ENCODE data around the gene PDGFA. TPM values are rescaled to one million over a fixed set of nuclear protein-coding genes. Genes with fewer than 3 reads are reported as not detected.

Gene PDGFA
- total RNA-seq, 6 experiments from 2014 or later, result 7.1 to 8.7 (median 7.8) TPM

GRCh38 chr7:479115-479947 lies 40.3 kb downstream of the PDGFA start:
- Mint-ChIP-seq H3K27me3 (ENCODE audit: insufficient read depth) (peaks cover 18% of the 10 kb centered on the region), H3K36me3 (ENCODE audit: low read depth) (peaks cover 9% of the 10 kb centered on the region), H3K9me3 (peaks cover 13% of the 10 kb centered on the region), H3K4me1 (ENCODE audit: low read depth) (0 out of 2 replicates have a peak, but pooled peaks cover 6% of the 10 kb centered on the region), H3K4me3 (no peak overlapping the region), H3K27ac (no peak overlapping the region)
- TF ChIP-seq CTCF (IDR thresholded peaks at IDR 0.05), result no peak
- DNase-seq, result no peak

GRCh38 chr7:477626-478220 lies 41.9 kb downstream of the PDGFA start:
- TF ChIP-seq CTCF (IDR thresholded peaks at IDR 0.05), result no peak
- H3K36me3 Mint-ChIP-seq (ENCODE audit: low read depth), result peaks cover 5% of the 10 kb centered on the region
- 0 out of 2 replicates have a peak, but pooled peaks cover 6% of the 10 kb centered on the region for H3K4me1 Mint-ChIP-seq (ENCODE audit: low read depth)
- no peak overlapping the region for H3K4me3 Mint-ChIP-seq
- H3K9me3 Mint-ChIP-seq, result peaks cover 9% of the 10 kb centered on the region
- DNase-seq, result no peak
- H3K27ac Mint-ChIP-seq, result no peak overlapping the region
- peaks cover 18% of the 10 kb centered on the region for H3K27me3 Mint-ChIP-seq (ENCODE audit: insufficient read depth)

GRCh38 chr7:476736-477360 lies 42.8 kb downstream of the PDGFA start:
- Mint-ChIP-seq H3K27me3 (ENCODE audit: insufficient read depth) (peaks cover 11% of the 10 kb centered on the region), H3K4me3 (no peak overlapping the region), H3K27ac (no peak overlapping the region), H3K36me3 (ENCODE audit: low read depth) (no peaks in the 10 kb centered on the region), H3K9me3 (peaks cover under 1% of the 10 kb centered on the region), H3K4me1 (ENCODE audit: low read depth) (0 out of 2 replicates have a peak, but pooled peaks cover 6% of the 10 kb centered on the region)
- DNase-seq, result no peak
- TF ChIP-seq CTCF (IDR thresholded peaks at IDR 0.05), result no peak

- Mint-ChIP-seq H3K27me3 (ENCODE audit: insufficient read depth) (peaks cover 11% of the 10 kb centered on the region), H3K4me1 (ENCODE audit: low read depth) (0 out of 2 replicates have a peak, but pooled peaks cover 6% of the 10 kb centered on the region), H3K36me3 (ENCODE audit: low read depth) (no peaks in the 10 kb centered on the region), H3K9me3 (no peaks in the 10 kb centered on the region; the same call in 1 of the 2 replicates), H3K4me3 (no peak overlapping the region), H3K27ac (no peak overlapping the region)
- DNase-seq, result no peak
- no peak for TF ChIP-seq CTCF (IDR thresholded peaks at IDR 0.05)
These were observed 43.6 kb downstream of the PDGFA start for GRCh38 chr7:475951-476441.

GRCh38 chr7:475425-475728 lies 44.3 kb downstream of the PDGFA start:
- no peak for DNase-seq
- H3K27me3 Mint-ChIP-seq (ENCODE audit: insufficient read depth), result peaks cover 11% of the 10 kb centered on the region
- 0 out of 2 replicates have a peak, but pooled peaks cover 6% of the 10 kb centered on the region for H3K4me1 Mint-ChIP-seq (ENCODE audit: low read depth)
- no peaks in the 10 kb centered on the region for H3K36me3 Mint-ChIP-seq (ENCODE audit: low read depth)
- TF ChIP-seq CTCF (IDR thresholded peaks at IDR 0.05), result no peak
- H3K9me3 Mint-ChIP-seq, result no peaks in the 10 kb centered on the region; the same call in 1 of the 2 replicates
- H3K27ac Mint-ChIP-seq, result no peak overlapping the region
- no peak overlapping the region for H3K4me3 Mint-ChIP-seq
